OCI-LY7 (cell line): Measurements from ENCODE around the gene KIRREL3. TPM values are rescaled to one million over a fixed set of nuclear protein-coding genes. Genes with fewer than 3 reads are reported as not detected.

ENCODE experiments used
- BruUV-seq: library from RNA; stranded (reverse); fragments of 400-500 nt; replicated peaks from 2 replicates; lab custom pipeline; 2021; lab: Mats Ljungman, UMichigan
- CTCF ChIA-PET: fragments of 300-600 bp; sonication (Branson Sonifier 250); formaldehyde crosslinking; loops from one replicate; lab custom pipeline; 2022; ENCODE audit warnings: antibody characterized with exemption; ENCODE audit not compliant: unreplicated experiment; lab: Charles Lee
- POLR2A ChIA-PET: fragments of 300-600 bp; sonication (Branson Sonifier 250); formaldehyde crosslinking; loops from one replicate; lab custom pipeline; 2022; ENCODE audit warnings: antibody characterized with exemption; lab: Charles Lee
- DNase-seq: peaks from one replicate; pipeline ENCODE4 v3.0.0-alpha.2; 2015; ENCODE audit warnings: low spot score
- H2AFZ ChIP-seq: fragments of 200-600 bp; sonication (generic), shearing (Covaris generic); 2 replicates; pipeline ENCODE4 v1.6.1; 2014; ENCODE audit warnings: mild to moderate bottlenecking, antibody characterized with exemption, low read length, moderate library complexity
- H3K27ac ChIP-seq: fragments of 200-600 bp; sonication (generic); 2 replicates; pipeline ENCODE4 v1.5.1; 2014; ENCODE audit warnings: mixed run types, low read depth, mild to moderate bottlenecking, moderate library complexity, low read length, inconsistent platforms; ENCODE audit not compliant: poor library complexity, severe bottlenecking
- H3K36me3 ChIP-seq: fragments of 200-600 bp; sonication (generic); 2 replicates; pipeline ENCODE4 v1.6.1; 2014; ENCODE audit warnings: mild to moderate bottlenecking, antibody characterized with exemption, low read length, moderate library complexity, mixed read lengths; ENCODE audit not compliant: insufficient read depth
- H3K4me1 ChIP-seq: fragments of 200-600 bp; sonication (generic); 2 replicates; pipeline ENCODE4 v1.5.1; 2014; ENCODE audit warnings: mild to moderate bottlenecking, low read length; ENCODE audit not compliant: insufficient read depth, poor library complexity, severe bottlenecking
- H3K4me2 ChIP-seq: fragments of 200-600 bp; sonication (generic); 2 replicates; pipeline ENCODE4 v1.6.1; 2014; ENCODE audit warnings: mild to moderate bottlenecking, low read length
- H3K4me3 ChIP-seq: fragments of 200-600 bp; sonication (generic); 2 replicates; pipeline ENCODE4 v1.5.1; 2014; ENCODE audit warnings: mild to moderate bottlenecking, low read depth, low read length; ENCODE audit not compliant: poor library complexity, severe bottlenecking
- H3K79me2 ChIP-seq: fragments of 200-600 bp; sonication (generic); 2 replicates; pipeline ENCODE4 v1.6.1; 2016; ENCODE audit warnings: low read depth, mild to moderate bottlenecking, low read length, moderate library complexity, mixed read lengths; ENCODE audit not compliant: insufficient read depth
- H3K9me2 ChIP-seq: fragments of 200-600 bp; sonication (generic); 2 replicates; pipeline ENCODE4 v1.6.1; 2016; ENCODE audit warnings: mild to moderate bottlenecking, low read length, mixed read lengths; ENCODE audit not compliant: insufficient read depth
- H3K9me3 ChIP-seq: fragments of 200-600 bp; sonication (generic); 2 replicates; pipeline ENCODE4 v1.6.1; 2014; ENCODE audit warnings: mild to moderate bottlenecking, mixed run types, low read length, mixed read lengths
- H4K20me1 ChIP-seq: fragments of 200-600 bp; sonication (generic); 2 replicates; pipeline ENCODE4 v1.6.1; 2014; ENCODE audit warnings: mild to moderate bottlenecking, antibody characterized with exemption, low read length, moderate library complexity, mixed read lengths; ENCODE audit not compliant: insufficient read depth
- EZH2phosphoT487 ChIP-seq: fragments of 200-600 bp; sonication (generic); IDR thresholded peaks from 2 replicates; pipeline ENCODE4 v1.6.1; 2018; ENCODE audit warnings: low read depth, borderline replicate concordance, mild to moderate bottlenecking, mixed run types, antibody characterized with exemption, low read length, moderate library complexity, mixed read lengths
- intact Hi-C: fragments of 100-400 bp; cut with micrococcal nuclease; formaldehyde crosslinking; loops from one replicate; pipeline ENCODE4 v1.10.0; 2022; ENCODE audit not compliant: unreplicated experiment
- total RNA-seq, 2 experiments: library from RNA; depleted of rRNA in 1 of 2; stranded (reverse); fragments of >200 nt in 1 of 2; shearing (Covaris generic) in 1 of 2; gene quantifications; 2 replicates each; pipeline ENCODE4 v1.2.3, GENCODE V29; 2014 to 2022
- TF ChIP-seq, protein P1 (sequence below): fragments of 200-600 bp; sonication (generic); conservative IDR thresholded peaks from 2 replicates; pipeline ENCODE4 v1.5.1; 2014; ENCODE audit warnings: mild to moderate bottlenecking, antibody characterized with exemption, low read length, moderate library complexity, mixed read lengths

The KIRREL3 gene
- total RNA-seq, 2 experiments from 2014 or later = not detected

DNA sequence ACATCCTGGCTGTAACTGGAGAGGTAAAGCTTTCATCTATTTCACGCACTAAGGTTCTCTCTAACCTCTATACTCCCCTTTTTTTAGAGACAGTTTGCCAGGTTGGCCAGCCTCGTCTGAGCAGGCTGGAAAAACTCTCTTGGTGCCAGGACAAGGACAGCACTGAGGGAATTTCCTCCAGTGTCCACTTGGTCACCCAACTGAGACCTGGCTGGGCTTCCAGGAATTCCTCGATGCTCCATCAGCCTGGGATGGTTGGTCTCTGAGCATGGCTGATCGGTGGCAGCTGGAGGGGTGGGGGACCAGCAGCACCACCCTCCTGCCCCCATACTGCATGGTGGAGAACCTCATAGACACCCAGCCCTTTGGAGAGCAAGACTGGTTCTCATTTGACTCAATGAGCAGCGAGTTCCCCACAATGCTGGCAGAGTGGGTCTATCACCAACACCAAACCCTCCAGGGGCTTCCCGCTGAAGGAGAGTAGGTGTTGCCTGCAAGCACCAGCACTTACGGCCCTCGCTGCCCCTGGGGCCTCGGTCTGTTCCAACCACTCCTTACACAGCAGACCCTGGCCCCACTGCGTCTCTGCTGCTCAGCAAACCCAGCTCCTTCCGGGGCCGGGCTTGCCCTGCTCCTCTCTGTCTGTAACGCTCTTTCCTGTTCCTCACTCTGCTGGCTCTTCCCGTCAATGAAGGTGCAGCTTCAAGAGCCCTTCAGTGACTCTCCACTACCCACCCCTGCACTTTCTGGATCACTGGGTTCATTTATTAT, 522.9 kb downstream of the KIRREL3 start:
- Histone ChIP-seq H3K9me2 (no peaks in the 10 kb centered on the region), H3K36me3 (no peaks in the 10 kb centered on the region), H3K79me2 (no peaks in the 10 kb centered on the region), H3K9me3 (no peaks in the 10 kb centered on the region), H3K27ac (no peak overlapping the region), H4K20me1 (no peaks in the 10 kb centered on the region), H2AFZ (no peak overlapping the region), H3K4me2 (no peak overlapping the region), H3K4me1 (peaks cover 14% of the 10 kb centered on the region), H3K4me3 (no peak overlapping the region)
- no peak for DNase-seq
- BruUV-seq = no TSS peak
- intact Hi-C loops = no loop called here
- TF ChIP-seq, protein P1, sequence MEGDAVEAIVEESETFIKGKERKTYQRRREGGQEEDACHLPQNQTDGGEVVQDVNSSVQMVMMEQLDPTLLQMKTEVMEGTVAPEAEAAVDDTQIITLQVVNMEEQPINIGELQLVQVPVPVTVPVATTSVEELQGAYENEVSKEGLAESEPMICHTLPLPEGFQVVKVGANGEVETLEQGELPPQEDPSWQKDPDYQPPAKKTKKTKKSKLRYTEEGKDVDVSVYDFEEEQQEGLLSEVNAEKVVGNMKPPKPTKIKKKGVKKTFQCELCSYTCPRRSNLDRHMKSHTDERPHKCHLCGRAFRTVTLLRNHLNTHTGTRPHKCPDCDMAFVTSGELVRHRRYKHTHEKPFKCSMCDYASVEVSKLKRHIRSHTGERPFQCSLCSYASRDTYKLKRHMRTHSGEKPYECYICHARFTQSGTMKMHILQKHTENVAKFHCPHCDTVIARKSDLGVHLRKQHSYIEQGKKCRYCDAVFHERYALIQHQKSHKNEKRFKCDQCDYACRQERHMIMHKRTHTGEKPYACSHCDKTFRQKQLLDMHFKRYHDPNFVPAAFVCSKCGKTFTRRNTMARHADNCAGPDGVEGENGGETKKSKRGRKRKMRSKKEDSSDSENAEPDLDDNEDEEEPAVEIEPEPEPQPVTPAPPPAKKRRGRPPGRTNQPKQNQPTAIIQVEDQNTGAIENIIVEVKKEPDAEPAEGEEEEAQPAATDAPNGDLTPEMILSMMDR = no peak
- no peak for TF ChIP-seq EZH2phosphoT487
- ChIA-PET CTCF (no interaction called here), POLR2A (interaction anchor here (0.7 to 0.8 kb wide), 2 partner anchors 12 to 115 kb away, joined by 4 read pairs; no protein-coding TSS in a partner anchor)

DNA sequence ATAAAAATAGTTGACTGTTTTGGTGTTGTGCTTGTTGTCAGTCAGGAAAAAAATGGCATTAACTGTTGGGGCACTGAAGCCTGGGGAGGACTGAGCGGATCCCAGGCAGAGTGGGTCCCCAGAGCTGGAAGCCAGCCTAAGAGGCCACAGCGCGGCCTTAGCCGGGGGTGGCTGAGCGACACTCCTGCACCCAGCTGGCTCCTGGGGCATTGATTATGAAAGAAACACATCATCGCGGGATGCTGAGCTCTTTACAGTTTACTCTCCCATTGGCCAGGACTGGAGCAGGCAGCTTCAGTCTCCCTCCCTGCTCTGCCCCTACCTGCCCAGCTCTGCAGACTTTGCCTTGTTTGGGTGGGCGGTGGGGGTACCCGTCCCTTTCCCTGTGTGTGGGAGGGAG, 523.6 kb downstream of the KIRREL3 start:
- no peaks in the 10 kb centered on the region for H3K79me2 ChIP-seq
- no peak overlapping the region for H3K4me2 ChIP-seq
- BruUV-seq = no TSS peak
- no peak overlapping the region for H3K4me3 ChIP-seq
- no peaks in the 10 kb centered on the region for H3K36me3 ChIP-seq
- no peaks in the 10 kb centered on the region for H4K20me1 ChIP-seq
- H3K9me3 ChIP-seq = no peaks in the 10 kb centered on the region
- H3K27ac ChIP-seq = no peak overlapping the region
- no peak for DNase-seq
- peaks cover 14% of the 10 kb centered on the region for H3K4me1 ChIP-seq
- H3K9me2 ChIP-seq = no peaks in the 10 kb centered on the region
- POLR2A ChIA-PET = interaction anchor here (0.6 to 0.7 kb wide), 2 partner anchors 14 to 115 kb away, joined by 4 read pairs; no protein-coding TSS in a partner anchor
- CTCF ChIA-PET = no interaction called here
- H2AFZ ChIP-seq = no peak overlapping the region
- no peak for TF ChIP-seq EZH2phosphoT487
- TF ChIP-seq, protein P1 = no peak
- intact Hi-C loops = no loop called here
